Forelimb muscle (tissue), 1 donor: ENCODE results near the gene C1orf141. TPM values are rescaled to one million over a fixed set of nuclear protein-coding genes. Genes with fewer than 3 reads are reported as not detected.
"Not testable (repeated sequence)": the region's sequence is repeated elsewhere in the genome, so short reads cannot be mapped to it uniquely, and the experiment has no call there.

Experiments used
- DNase-seq: peaks from one replicate; pipeline ENCODE4 v3.0.0-alpha.2; 2013; ENCODE audit warnings: low read depth
- polyA plus RNA-seq: library from polyadenylated mRNA; unstranded; fragments of 120-200 nt; gene quantifications from one replicate; pipeline ENCODE4 v1.2.1, GENCODE V29; 2013; ENCODE audit not compliant: insufficient read length

C1orf141 gene
- polyA plus RNA-seq, 1 donor: not detected

DNA sequence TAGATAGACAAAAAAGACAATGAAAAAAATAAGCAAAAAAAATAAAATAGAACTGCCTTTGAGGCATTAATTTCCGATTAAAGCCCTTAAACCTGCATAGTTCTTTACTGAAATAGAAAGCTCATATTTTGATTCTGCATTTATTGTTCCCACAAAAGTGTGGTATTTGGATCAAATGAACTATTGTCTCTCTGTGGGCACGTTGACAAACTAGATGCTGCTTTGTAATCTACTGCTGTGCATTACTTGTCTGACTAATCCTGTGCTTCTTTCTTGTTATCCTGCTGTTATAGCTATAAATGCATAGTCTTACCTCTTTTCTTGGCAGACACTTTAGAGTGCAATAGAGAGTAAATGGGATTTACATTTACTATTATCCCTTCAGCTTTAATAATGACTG, 49.4 kb downstream of the C1orf141 start:
- DNase-seq: no peak

DNA sequence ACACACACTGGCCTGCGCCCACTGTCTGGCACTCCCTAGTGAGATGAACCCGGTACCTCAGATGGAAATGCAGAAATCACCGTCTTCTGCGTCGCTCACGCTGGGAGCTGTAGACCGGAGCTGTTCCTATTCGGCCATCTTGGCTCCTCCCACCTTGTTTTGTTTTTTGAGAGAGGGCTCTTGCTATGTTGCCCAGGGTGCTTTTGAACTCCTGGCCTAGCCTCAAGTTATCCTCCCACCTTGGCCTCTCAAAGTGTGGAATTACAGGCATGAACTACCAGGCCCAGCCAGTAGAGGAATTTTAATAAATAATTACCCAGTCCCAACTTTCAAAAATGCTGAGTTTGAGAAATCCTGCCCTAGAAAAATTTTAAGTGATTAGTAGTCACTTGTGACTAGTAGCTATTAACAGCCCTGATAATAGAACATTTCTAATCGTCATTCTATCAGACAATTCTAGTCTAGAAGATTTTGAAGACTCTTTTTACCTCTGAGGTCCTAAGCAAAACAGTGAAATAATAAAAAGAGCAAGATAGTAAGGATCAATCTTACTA, 49.9 kb downstream of the C1orf141 start:
- no peak for DNase-seq

DNA sequence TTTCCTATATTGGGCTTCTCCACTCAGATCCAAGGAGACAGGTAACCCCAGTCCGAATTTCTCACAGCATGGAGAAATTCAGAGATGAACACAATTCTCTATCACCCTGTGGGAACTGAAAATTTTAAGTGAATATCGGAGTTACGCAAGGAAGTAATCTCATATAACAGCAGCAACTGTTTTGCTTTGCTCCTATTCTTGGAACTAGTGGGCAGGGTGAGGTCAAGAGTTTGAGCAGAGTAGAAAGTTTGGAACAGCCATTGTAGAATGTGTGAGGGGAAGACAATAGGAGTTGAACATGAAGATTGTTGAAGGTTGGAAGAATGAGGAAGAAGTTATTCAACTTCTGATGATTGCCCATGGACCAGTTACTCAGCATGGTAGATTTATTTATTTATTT, 56.5 kb downstream of the C1orf141 start:
- no peak for DNase-seq

DNA sequence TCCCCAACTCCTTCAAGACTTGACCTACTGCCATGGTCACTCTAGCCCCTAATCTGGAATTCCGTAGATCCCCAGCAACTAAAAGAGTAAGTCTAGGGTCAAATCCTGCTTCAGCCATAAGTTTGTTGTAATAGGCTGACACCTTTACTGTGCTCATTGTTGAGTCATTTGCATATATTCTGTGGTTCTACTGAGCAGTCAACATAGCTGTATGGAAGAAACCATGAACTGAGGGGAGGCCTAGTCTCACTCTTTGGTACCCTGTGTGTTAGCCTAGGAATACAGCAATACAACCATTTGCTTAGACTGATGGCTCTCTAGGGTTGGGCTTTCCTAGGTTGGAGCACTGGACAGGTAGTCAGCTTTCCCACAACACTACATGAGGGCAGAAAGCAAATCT, 57.2 kb downstream of the C1orf141 start:
- no peak for DNase-seq

DNA sequence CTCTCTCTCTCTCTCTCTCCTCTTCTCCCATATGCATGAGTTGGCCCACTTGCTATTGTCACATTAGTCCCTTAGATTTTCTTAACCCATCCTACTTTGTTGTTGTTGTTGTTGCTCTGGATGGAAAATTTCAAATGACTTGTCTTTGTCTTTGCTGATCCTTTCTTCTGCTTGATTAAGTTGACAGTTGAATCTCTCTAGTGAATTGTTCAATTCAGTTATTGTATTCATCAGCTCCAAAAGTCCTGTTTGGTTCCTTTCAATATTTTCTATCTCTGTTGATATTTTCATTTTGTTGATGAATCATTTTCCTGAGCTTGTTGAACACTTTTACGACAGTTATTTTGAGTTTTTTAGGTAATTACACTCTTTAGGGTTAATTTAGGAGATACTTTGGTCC, 62.0 kb downstream of the C1orf141 start:
- no peak for DNase-seq

DNA sequence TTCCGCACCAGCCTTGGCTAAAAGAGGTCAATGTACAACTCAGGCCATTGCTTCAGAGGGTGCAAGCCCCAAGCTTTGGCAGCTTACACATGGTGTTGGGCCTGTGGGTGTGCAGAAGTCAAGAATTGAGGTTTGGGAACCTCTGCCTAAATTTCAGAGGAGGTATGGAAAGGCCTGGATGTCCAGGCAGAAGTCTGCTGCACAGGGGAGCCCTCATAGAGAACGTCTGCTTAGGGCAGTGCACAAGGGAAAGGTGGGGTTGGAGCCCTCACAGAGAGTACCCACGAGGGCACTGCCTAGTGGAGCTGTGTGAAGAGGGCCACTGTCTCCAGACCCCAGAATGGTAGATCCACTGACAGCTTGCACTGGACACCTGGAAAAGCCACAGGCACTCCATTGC, 67.1 kb downstream of the C1orf141 start:
- DNase-seq: not testable (repeated sequence)

DNA sequence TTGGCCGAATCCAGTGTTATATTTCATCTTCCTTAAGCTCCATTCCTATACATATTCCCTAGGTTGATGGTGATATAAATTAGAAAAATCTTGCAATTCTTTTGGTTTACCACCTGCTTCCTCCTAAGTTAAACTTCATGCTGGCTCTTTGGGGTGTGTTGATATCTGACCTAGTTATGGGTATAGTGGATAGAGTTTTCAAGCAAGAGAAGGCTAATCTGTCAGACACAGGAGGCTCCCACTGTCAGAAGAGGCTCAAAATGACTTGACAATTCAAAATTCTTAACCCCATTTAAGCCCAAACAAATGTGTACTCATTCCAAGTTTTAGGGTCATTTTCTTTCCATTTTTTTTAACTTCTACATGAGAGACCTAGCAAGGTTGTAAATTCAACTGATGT, 72.4 kb downstream of the C1orf141 start:
- no peak for DNase-seq

DNA sequence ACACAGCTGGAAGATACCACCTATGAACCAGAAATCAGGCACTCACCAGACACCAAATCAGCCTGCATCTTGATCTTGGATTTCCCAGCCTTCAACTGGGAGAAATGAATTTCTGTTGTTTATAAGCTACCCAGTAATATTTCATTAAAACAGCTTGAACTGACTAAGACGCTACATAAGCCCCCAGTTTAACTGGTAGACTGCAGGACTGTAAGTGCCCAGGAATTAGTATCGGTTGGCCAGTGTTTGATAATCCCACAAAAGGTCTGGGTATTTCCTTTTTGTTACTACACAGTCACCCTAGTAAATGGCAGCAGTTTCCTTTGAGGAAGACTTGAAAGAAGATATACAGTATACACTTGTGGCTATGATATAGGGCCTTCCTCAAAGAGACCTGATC, 73.5 kb downstream of the C1orf141 start:
- no peak for DNase-seq

DNA sequence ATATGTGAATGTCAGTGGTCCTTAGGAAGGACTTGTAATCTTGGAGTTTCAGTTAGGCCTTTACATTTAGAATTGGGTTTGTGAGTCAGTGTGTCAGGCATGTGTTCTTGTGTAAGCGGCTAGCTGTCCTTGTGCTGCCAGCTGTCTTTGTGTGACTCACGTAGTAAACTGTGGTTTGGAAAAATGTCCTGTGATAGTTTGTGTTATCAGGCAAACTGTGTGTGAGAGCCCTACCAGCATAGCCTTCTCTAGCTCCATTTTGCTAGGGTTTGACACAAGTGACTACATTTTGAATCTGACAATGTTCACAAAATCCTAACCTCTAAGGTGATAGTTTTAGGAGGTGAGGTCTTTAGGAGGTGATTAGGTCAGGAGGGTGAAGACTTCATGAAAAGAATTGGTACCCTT, 74.0 kb downstream of the C1orf141 start:
- DNase-seq: no peak

DNA sequence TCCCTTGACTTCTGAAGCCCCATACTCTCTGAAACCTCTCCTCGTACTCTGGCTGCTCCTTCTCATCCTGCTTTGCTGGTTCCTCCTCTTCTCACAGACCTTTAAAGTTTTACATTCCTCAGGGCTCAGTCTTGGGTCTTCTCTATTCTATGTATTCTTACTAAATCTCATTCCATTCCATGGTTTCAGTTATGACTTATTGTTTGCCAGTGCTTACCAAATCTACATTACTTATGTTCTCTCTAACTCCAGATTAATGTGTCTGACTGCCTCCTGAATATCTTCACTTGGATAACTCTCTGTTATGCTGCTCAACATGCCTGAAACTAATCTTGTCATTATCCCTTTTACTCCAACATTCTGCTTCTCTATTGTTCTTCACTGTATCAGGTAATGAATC, 75.4 kb downstream of the C1orf141 start:
- DNase-seq: no peak

DNA sequence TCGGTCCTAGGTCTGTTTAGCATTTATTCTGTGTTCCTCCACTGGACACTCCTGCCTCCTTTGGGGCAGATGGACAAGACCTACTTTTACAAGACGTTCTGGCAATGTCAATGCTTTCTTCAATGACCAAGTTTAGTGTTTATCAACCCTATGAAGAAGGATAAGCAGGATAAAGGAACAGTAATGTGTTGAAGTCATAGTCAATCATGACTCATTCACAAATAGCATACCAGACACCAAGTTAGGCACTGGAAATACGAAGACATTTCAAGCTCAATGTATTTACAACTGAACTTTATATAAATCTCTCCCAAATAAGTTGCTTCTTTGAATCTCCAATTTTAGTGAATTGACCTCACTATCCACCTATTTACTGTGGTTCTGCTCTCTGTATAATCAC, 76.0 kb downstream of the C1orf141 start:
- DNase-seq: no peak

DNA sequence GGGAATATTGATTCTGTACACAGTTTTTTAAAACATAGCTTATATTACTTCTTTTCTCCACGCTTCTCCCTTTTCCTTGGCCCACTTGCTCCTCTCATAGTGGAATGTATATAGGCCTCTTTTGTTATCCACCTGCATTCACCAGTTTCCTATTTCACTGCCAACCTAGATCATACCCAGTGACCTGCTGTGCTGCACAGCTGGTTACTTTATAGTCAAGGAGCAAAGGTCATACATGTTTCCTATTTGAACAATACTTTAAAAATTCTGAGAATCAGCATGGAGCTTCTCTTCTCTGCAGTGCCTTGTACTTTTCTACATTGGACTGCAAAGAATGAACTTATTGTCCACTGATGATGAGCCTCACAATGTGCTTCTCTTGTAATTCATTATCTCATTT, 76.5 kb downstream of the C1orf141 start:
- no peak for DNase-seq

DNA sequence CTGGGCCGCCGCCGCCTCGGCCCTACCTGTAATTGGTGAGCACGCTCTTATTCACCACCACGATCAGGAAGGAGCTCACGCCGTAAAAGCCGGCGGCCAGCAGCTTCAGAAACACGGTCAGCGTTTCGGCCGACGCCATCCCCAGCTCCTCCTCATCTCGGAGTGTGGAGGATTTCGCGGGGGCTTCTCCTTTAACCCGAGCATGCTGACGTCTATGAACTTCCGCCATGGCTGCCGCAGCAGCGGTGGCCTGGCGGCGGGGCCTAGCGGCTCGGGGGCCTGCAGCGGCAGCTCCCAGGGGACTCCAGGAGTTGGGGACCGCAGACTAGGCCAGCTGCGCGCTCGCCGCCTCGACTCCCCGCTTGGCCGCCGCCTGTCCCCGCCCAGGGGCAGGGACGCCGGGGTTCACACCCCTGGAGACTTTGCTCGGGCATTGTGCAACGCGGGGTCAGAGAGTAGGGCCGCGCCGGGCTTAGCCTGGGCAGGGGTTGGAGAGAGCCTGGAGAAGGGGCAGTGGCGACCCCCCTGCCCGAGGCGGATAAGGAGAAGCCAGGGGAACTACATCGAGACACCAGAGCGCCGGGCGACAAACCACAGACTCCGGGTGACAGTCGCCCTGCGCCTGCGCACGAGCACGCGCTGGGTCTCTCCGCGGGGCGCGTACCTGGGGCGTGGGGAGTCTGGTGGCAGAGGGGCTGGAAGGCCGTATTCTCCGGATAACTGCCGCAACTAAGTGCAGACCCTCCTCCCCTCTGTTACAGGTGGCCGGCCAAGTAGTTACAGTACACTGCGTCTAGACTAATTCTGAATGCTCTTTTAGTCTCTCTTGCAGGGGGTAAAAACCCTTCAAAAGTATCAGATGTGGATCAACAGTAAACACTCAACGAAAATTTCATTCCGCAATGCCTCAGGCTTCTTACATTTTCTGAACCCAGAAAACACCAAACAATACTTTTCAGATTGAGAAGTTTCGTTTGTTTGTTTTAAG, 80.7 kb downstream of the C1orf141 start, which contains the start of gene SLC35D1:
Gene SLC35D1, minus strand, starts transcription at position 364 of the 988 bp plus-strand sequence. Its CDS starts 135 bp downstream, at position 229.
- DNase-seq: no peak

DNA sequence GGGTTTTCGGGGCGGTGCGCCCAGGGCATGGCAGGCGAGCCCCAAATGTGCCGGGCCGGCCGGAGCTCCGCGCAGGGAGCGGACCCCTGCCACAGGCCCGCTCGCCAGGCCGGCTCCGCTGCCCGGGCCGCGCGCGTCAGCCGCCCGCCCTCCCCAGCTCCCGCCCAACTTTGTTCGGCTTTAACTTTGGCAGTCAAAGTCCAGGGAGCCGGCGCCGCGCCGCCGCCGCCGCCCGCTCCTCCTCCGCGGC, 81.3 kb downstream of the C1orf141 start:
- no peak for DNase-seq

DNA sequence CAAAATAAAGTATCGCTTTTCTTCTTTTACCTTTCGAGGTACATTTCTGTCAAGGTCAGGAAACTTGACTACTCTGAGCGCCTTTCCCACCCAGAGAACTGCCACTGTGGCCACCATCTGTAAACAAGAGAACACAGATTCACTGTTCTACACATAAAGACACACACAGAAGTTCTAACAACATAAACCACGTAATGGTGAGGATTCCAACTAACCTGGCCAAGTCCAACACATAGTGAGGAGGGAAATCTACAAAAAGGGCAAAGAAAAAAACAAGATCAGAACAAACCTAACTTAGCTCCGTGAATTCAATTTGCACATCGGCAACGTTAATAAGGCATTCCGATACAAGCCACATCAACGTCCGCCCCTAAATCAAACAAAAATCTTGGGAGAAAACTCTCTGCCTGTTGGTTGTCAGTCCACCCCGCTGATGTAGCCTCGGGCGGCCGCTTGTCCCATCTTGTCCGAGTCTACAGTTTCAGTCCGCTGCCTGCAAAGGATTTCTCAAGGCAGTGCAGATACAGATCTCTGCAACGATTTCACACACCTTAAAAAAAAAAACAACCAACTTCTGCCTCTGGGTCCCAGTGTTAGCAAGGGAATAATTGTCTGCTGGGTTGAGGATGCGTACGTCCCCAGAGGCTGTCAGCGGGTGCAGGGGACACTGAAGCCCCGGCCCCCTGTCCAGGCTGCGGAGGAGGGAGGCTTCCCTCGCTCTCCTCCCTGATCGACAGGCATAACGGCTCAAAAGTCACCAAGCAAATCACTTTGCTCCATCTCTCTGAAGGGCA, 81.8 kb downstream of the C1orf141 start:
- DNase-seq: no peak

DNA sequence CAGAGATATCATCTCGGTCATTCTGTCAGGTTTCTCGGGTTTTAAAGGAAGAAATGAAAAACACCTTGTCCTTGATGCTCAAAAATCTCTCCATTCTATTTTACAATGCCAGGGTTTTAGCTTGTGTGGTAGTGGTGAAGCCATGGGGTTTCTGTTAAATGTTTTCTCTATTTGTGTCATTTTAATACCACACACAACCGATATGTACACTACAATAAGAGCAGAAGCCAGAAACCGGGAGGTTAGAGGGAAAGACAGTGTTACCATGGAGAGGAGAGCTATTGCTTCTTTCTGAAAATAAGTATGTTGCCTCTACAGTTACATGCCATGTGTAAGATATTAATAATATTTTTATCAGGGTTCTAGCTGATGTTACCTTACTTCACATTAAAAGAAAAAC, 83.6 kb downstream of the C1orf141 start:
- DNase-seq: no peak

DNA sequence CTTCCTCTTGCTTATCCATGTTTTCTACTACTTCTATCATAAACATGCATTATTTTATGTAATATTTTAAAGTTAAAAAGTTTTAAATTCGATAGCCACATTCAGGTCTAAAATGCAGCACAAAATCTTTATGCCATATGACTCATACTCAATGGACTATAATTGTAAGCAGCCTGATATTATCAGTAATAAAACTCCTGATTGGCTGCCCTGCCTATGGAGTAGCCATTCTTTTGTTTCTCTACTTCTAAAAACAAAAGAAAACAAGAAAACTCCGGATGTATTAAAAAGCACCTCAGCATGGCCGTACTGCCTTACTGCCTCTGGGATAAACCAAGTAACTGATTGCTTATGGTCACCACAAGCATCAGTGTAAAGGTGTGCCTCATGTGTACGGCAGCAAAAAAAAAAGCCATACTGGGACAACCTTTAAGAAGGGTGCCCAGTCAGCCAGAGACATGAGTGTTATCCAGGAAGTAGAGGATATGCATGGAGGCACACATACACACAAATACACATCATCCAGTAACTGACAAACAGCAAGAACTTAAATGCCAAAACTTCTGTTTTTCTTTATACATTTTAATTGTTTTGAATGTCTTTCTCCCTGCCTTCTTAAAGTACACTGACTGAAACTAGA, 90.0 kb downstream of the C1orf141 start:
- DNase-seq: no peak

DNA sequence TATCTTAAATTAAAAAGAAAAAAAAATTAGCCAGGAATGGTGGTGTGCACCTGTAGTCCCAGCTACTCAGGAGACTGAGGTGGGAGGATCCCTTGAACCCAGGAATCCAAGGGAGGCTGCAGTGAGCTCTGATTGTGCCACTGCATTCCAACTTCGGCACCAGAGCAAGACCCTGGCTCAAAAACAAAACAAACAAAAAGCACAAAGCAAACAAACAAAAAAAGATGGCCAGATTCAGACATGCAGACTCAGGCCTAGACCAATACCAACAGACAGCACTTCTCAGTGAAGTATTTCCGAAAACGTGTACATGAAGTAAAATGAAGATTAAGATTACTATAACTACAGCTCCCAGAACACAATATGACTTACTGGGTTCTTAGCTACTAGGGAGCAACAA, 91.4 kb downstream of the C1orf141 start:
- DNase-seq: no peak
